Stimulated activated CD4-positive, alpha-beta T cell treated with anti-CD3 and anti-CD28 coated beads, Interleukin-12 subunit alpha, Interleukin-12 subunit beta, amount 100 ng/mL, for 48 hours (primary cell): ENCODE measurements around the gene ZNF219.
"Not testable (repeated sequence)": the region's sequence is repeated elsewhere in the genome, so short reads cannot be mapped to it uniquely, and the experiment has no call there.

Experiments
- DNase-seq, 3 donors: peaks; one replicate each; pipeline ENCODE4 v3.0.0-alpha.2; 2020; ENCODE audit warnings: low read depth in 2 of 3, low spot score in 1 of 3

The ZNF219 gene

GRCh38 chr14:21047378-21047781, 51.1 kb downstream of the ZNF219 start:
- no peak for DNase-seq

- DNase-seq = no peak
Observed at GRCh38 chr14:21043974-21044618, 54.4 kb downstream of the ZNF219 start.

- DNase-seq = no peak
Observed at GRCh38 chr14:21043387-21043973, 55.0 kb downstream of the ZNF219 start.

- no peak for DNase-seq
Observed at GRCh38 chr14:21042918-21043317, 55.5 kb downstream of the ZNF219 start.

- DNase-seq = no peak
Observed at GRCh38 chr14:21041676-21042433, 56.6 kb downstream of the ZNF219 start, which contains the start of gene RNASE7. RNASE7 (plus strand) TSS chr14:21042362; CDS start chr14:21042993, 631 bp downstream.

GRCh38 chr14:21040941-21041340, 57.5 kb downstream of the ZNF219 start:
- not testable (repeated sequence) for DNase-seq

- no peak for DNase-seq
Observed at GRCh38 chr14:21040370-21040925, 58.0 kb downstream of the ZNF219 start.
